Measurements from ENCODE around the gene CD72.
"Not testable (repeated sequence)": the region's sequence is repeated elsewhere in the genome, so short reads cannot be mapped to it uniquely, and the experiment has no call there.

CD72 gene

GRCh38 chr9:35598866-35599590, 19.2 kb downstream of the CD72 start:
- no peak for DNase-seq (ENCODE audit: extremely low read depth in 1 of 2, low read depth in 1 of 2)

- DNase-seq (ENCODE audit: extremely low read depth in 1 of 2, low read depth in 1 of 2) = not testable (repeated sequence)
Observed at GRCh38 chr9:35596907-35597306, 21.3 kb downstream of the CD72 start.

DNA sequence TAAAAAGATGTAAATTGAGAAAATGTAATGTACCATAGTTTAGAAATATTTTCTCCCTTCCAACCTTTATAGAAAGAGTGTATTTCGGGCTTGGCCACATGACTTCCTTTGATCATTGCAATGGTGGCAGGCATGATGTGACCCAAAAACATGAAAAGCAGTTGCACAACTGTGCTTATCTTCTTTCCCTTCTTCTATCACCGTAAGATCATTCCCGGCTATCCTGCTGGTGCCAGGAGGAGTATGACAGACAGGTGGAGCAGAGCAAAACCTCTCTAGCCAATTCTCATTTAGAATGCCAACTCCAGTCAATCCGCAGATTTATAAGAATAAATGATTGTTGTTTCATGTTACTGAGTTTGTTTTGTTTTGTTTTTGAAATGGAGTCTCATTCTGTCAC, 23.7 kb downstream of the CD72 start:
- no peak for DNase-seq (ENCODE audit: extremely low read depth in 1 of 2, low read depth in 1 of 2)

DNA sequence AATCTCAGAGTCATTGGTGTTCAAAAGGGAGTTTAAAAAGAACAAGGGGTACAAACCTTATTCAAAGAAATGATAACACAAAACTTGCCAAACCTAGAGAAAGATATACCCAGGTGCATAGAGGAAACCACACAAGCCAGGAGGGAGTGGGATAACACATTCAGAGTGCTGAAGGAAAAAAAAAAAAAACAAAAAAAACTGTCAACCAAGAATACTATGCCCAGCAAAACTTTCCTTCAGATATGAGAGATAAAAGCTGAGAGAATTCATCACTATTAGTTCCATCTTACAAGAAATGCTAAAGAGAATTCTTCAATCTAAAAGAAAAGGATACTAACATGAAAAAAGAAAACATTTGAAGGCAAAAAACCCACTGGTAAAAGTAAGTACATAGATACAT, 24.6 kb downstream of the CD72 start:
- DNase-seq (ENCODE audit: extremely low read depth in 1 of 2, low read depth in 1 of 2) = no peak

DNA sequence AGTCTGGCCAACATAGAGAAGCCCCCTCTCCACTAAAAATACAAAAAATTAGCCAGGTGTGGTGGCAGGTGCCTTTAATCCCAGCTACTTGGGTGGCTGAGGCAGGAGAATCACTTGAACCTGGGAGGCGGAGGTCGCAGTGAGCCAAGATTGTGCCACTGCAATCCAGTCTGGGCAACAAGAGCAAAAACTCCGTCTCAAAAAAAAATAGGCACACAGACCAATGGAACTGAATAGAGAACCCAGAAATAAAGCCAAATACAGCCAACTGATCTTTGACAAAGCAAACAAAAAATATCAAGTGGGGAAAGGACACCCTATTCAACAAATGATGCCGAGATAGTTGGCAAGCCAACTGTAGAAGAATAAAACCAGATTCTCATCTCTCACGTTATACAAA, 29.7 kb downstream of the CD72 start:
- not testable (repeated sequence) for DNase-seq (ENCODE audit: extremely low read depth in 1 of 2, low read depth in 1 of 2)

GRCh38 chr9:35584681-35585080, 33.5 kb downstream of the CD72 start:
- not testable (repeated sequence) for DNase-seq (ENCODE audit: extremely low read depth in 1 of 2, low read depth in 1 of 2)

GRCh38 chr9:35583521-35583920, 34.7 kb downstream of the CD72 start:
- not testable (repeated sequence) for DNase-seq (ENCODE audit: extremely low read depth in 1 of 2, low read depth in 1 of 2)

DNA sequence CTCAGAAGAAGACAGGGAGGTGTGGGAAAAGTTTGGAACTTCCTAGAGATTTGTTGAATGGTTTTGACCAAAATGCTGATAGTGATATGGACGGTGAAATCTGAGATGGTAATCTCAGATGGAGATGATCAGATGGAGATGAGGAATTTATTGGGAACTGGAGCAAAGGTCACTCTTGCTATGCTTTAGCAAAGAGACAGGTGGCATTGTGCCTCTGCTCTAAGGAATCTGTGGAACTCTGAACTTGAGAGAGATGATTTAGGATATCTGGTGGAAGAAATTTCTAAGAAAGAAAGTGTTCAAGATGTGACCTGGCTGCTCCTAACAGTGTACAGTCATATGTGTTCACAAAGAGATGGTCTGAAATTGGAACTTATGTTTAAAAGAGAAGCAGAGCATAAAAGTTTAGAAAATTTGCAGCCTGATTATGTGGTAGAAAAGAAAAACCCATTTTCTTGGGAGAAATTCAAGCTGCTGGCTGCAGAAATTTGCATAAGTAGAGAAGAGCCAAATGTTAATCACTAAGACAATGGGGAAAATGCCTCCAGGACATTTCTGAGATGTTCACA, 38.5 kb downstream of the CD72 start:
- not testable (repeated sequence) for DNase-seq (ENCODE audit: extremely low read depth in 1 of 2, low read depth in 1 of 2)

DNA sequence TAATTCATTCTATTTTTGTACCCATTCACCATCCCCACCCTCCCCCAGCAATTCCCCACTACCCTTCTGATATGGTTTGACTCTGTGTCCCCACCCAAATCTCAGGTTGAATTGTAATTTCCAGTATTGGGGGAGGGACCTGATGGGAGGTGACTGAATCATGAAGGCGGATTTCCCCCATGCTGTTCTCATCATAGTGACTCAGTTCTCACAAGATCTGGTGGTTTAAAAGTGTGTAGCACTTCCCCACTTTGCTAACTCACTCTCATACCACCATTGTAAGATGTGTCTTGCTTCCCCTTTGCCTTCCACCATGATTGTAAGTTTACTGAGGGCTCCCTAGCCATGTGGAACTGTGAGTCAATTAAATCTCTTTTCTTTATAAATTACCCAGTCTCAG, 39.1 kb downstream of the CD72 start:
- no peak for DNase-seq (ENCODE audit: extremely low read depth in 1 of 2, low read depth in 1 of 2)

DNA sequence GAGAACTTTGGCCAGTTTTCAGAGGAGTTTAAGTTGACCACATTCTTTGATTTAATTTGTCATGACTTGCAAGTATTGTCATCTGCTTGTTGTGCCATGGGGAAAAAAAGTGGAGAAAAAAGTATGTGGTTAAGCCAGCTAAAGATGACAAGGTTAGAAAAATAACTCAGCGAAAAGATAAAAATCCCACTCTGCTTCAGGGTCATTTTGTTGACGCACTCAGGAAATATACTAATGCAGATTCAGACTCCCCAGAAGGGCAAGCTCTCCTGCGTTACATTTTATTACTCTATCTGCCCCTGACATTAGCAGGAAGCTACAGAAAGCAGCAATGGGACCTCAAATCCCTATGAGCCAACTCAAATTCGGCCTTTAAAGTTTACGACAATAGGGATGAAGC, 40.7 kb downstream of the CD72 start:
- no peak for DNase-seq (ENCODE audit: extremely low read depth in 1 of 2, low read depth in 1 of 2)

DNA sequence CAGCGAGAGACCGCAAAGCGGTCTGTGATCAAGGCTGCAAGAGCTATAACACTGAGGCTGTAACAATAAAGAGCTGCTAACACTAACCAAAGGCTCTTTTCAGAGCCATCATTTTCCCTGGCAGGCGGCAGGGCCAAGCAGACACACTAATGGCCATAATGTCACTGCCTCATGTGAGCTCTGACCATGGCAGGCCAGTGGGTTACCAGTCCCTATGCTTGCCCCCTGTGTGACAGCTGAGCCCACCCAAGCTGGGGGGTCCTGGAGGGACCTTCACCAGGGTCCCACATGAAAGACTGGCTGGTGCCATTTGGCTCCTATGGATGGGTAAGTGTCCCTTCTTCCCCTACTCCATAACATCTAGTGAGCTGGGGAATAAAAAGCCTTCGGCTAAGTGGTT, 42.7 kb downstream of the CD72 start:
- no peak for DNase-seq (ENCODE audit: extremely low read depth in 1 of 2, low read depth in 1 of 2)

DNA sequence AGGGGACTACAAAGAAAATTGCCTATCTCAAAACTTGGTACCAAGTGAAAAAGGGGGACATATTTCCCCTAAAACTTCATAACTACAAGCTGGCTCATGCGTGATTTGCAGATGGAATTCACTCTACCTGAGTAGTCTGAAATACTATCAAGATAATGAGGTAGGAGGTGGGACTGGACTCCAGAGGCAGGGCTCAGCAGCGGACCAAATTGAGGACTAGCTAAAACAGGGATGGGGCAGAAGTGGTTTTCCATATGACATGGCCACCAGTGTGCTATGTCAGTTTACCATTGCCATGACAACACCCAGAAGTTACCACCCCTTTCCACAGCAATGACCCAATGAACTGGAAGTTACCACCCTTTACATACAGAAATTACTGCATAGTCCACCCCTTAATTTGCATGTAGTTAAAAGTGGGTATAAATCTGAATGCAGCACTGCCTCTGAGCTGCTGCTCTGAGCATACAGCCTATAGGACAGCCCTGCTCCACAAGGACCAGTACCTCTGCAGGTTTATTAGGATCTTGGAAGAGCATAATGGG, 43.6 kb downstream of the CD72 start:
- DNase-seq (ENCODE audit: extremely low read depth in 1 of 2, low read depth in 1 of 2) = no peak

- DNase-seq (ENCODE audit: extremely low read depth in 1 of 2, low read depth in 1 of 2) = no peak
Observed at GRCh38 chr9:35570709-35571504, 47.3 kb downstream of the CD72 start.

- no peak for DNase-seq (ENCODE audit: extremely low read depth in 1 of 2, low read depth in 1 of 2)
Observed at GRCh38 chr9:35569206-35569605, 49.0 kb downstream of the CD72 start.

DNA sequence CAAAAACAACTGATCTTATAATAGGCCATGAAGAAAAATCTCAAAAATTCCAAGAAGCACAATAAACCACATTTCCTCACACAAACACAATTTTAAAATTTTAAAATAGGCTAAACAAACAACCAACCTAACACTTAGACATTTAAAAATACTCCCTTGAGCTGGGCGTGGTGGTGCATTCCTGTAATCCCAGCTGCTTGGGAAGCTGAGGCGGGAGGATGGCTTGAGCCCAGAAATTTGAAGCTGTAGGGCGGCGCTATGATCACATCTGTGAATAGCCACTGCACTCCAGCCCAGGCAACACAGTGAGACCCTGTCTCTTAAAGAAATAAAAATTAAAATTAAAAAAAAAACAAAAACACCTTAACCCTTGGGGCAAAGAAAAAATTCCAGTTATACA, 50.0 kb downstream of the CD72 start:
- DNase-seq (ENCODE audit: extremely low read depth in 1 of 2, low read depth in 1 of 2) = no peak

DNA sequence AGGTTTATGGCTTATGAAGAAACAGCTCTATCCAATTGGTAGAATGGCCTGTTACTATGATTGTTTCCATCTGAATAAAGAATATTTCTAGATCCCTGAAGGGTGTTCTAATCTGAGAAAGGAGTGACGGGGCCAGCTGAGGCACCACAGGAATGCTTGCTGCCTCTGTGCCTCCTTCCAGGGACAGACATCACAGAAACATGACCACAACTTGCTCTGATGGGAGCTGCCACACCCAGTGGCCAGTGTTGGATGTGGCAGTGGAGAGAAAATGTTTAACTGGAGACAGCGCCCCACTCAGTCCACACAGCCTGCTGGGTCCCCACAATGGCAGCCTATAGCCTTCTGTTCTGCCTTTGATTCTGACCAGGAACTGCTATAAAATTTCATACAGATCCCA, 51.8 kb downstream of the CD72 start:
- DNase-seq (ENCODE audit: extremely low read depth in 1 of 2, low read depth in 1 of 2) = no peak

DNA sequence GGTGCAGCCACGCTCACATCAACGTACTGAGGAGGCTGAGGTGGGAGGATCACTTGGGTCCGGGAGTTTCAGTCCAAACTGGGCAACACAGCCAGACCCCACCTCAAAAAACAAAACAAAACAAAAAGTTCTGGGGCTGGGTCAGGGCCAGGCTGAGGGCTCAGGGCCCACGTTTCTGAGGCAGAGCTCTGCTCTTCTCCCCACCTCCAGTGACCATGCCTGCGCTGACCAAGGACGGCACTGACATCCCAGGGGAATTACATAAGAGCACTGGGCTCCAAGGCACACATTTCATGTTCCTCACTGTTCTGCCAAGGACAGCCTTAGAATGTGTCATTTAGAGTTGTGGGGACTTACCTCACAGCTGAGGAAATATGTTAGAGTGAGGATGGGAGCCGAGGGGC, 53.6 kb downstream of the CD72 start:
- no peak for DNase-seq (ENCODE audit: extremely low read depth in 1 of 2, low read depth in 1 of 2)

DNA sequence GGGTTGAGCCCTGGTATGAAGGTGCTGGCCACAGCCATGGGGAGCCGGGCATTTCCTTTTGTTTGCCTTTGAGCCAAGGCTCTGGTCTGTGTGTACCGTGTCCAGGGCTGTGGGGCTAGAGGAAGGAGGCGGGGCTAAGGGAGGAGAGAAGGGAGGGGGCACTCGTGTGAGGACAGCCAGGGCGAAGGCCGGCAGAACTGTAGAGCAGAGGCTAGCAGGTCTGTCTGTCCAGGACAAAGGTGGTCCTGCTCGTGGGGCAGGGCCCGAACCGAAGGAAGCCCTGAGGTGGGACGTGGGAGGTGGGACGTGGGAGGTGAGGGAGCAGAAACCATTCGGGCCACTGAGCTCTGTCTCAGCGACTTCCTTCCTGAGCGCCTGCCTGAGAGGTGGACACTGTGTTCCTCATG, 54.4 kb downstream of the CD72 start:
- no peak for DNase-seq (ENCODE audit: extremely low read depth in 1 of 2, low read depth in 1 of 2)

DNA sequence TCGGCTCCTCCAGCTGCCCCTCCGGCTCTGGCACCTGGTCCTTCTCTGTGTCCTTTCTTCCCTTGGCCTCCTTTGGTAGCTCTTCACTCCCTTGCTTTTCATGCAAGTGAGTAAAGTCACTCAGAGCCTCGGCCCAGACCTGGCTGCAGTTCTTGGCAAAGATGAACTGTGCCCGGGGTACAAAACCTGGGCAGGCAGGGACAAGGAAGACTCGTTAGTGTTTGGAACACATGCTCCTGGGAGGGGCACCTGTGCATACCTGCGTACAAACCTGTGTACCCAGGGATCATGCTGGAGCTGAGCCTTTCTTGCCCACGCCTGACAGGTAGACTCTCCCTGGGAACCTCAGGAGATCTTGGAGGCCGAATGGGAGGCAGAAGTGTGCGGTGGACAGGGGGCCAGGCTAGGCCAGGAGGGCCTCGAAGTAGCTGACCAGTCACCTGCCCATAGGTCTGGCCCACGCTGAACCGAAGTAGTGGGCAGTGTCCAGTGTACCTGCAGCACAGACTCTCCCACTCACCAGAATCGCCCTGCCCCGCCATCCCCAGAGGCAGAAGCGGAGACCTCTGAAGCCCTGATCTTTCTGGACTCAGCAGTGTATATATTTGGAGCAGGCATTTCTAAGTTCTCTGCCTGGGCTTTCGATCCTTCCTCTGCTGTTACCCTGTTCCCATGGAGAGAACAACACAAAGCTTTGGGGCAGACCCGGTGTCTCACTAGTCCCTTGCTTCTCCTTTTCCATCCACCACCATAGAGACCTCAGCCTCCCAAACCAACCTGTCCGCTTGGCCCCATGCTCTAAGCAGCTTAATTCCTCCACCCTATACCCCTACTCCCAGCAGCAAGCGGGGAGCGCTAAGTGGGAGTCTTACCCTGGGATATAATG, 55.1 kb downstream of the CD72 start:
- DNase-seq (ENCODE audit: extremely low read depth in 1 of 2, low read depth in 1 of 2) = no peak

- no peak for DNase-seq (ENCODE audit: extremely low read depth in 1 of 2, low read depth in 1 of 2)
Observed at GRCh38 chr9:35561468-35562261, 56.5 kb downstream of the CD72 start.

Data from activated CD8-positive, alpha-beta memory T cell treated with anti-CD3 and anti-CD28 coated beads for 1 hour (primary cell).